Gastrocnemius medialis (tissue), 4 donors: ENCODE data around the gene PRR36. TPM values are rescaled to one million over a fixed set of nuclear protein-coding genes. Genes with fewer than 3 reads are reported as not detected.

Source experiments
- ATAC-seq, 2 donors: fragments of 150-250 bp; one replicate each; pipeline ENCODE4 v1.9.1; 2016
- DNase-seq, 2 donors: peaks; one replicate each; pipeline ENCODE4 v3.0.0-alpha.2; 2019
- H3K27ac ChIP-seq, 4 donors: fragments of 200-600 bp; sonication (generic); 1 replicate in 1 of 4; 2 replicates in 3 of 4; pipeline ENCODE4 v1.5.1; 2016 to 2018; ENCODE audit warnings: mild to moderate bottlenecking in 2 of 4, moderate library complexity in 1 of 4
- H3K27me3 ChIP-seq, 3 donors: fragments of 200-600 bp; sonication (generic) in 2 of 3; 1 replicate in 1 of 3; 2 replicates in 2 of 3; pipeline versions ENCODE4 v1.5.1 to v1.6.0; 2016 to 2019; ENCODE audit warnings: mild to moderate bottlenecking in 1 of 3, moderate library complexity in 1 of 3
- H3K36me3 ChIP-seq, 2 donors: fragments of 200-600 bp; sonication (generic) in 1 of 2; one replicate each; pipeline ENCODE4 v1.5.1; 2017 to 2018
- H3K4me1 ChIP-seq, 2 donors: fragments of 200-600 bp; sonication (generic) in 1 of 2; one replicate each; pipeline ENCODE4 v1.5.1; 2016 to 2017; ENCODE audit warnings: mild to moderate bottlenecking in 2 of 2
- H3K4me3 ChIP-seq, 4 donors: fragments of 200-600 bp; sonication (generic) in 3 of 4; 1 replicate in 1 of 4; 2 replicates in 3 of 4; pipeline ENCODE4 v1.5.1; 2016 to 2019; ENCODE audit warnings: mild to moderate bottlenecking in 2 of 4
- H3K9me3 ChIP-seq, 3 donors: fragments of 200-600 bp; sonication (generic) in 2 of 3; 1 replicate in 1 of 3; 2 replicates in 2 of 3; pipeline ENCODE4 v1.5.1; 2016 to 2019
- CTCF ChIP-seq, 5 experiments: fragments of 450-650 bp in 3 of 5; fragments of 200-600 bp in 2 of 5; sonication (generic) in 2 of 5; IDR thresholded peaks in 4 of 5; conservative IDR thresholded peaks in 1 of 5; 1 replicate in 4 of 5; 2 replicates in 1 of 5; pipeline ENCODE4 v1.5.1; 2016 to 2019; ENCODE audit warnings: antibody characterized with exemption in 5 of 5, mild to moderate bottlenecking in 3 of 5, moderate library complexity in 3 of 5
- POLR2A ChIP-seq, 2 donors: fragments of 450-650 bp; IDR thresholded peaks; one replicate each; pipeline ENCODE4 v1.6.1; 2017; ENCODE audit warnings: antibody characterized with exemption in 2 of 2, mild to moderate bottlenecking in 2 of 2, moderate library complexity in 2 of 2
- in situ Hi-C, 4 donors: fragments of 200-750 bp; cut with MboI; loops; one replicate each; pipeline versions ENCODE4 v1.15.0 to v1.8.0; 2017; ENCODE audit warnings: low sequenced_read_pairs in 4 of 4
- intact Hi-C: fragments of 100-400 bp; cut with DNase I; formaldehyde crosslinking; loops from one replicate; pipeline ENCODE4 v1.15.1; 2023; ENCODE audit warnings: low total_unique reads
- total RNA-seq, 4 donors: library from RNA; depleted of rRNA; stranded (reverse); fragments of >200 nt; gene quantifications; one replicate each; pipeline versions ENCODE4 v1.1.0 to v1.2.3, GENCODE V29; 2016

PRR36 gene
- total RNA-seq, 4 donors from 2014 or later = not detected

- H3K36me3 ChIP-seq = peaks cover 0 to 43% of the 10 kb centered on the region in 2 donors
- ATAC-seq = no peak
- intact Hi-C loops = loop anchor here (10.0 kb wide), 1 partner anchor 607 kb away; the partner anchor contains the start of gene ZNF414
- H3K4me3 ChIP-seq = no peak overlapping the region
- no peaks in the 10 kb centered on the region for H3K27me3 ChIP-seq
- no peak for DNase-seq
- in situ Hi-C loops = no loop called here
- no peak for TF ChIP-seq CTCF (IDR thresholded peaks at IDR 0.05 in 4 of 5, conservative IDR thresholded peaks at IDR 0.05 in 1 of 5)
- TF ChIP-seq POLR2A (IDR thresholded peaks at IDR 0.05) = no peak
- H3K27ac ChIP-seq = no peak overlapping the region
- no peaks in the 10 kb centered on the region for H3K9me3 ChIP-seq
- H3K4me1 ChIP-seq = peaks cover 16 to 29% of the 10 kb centered on the region in 2 donors
Observed at GRCh38 chr19:7907544-7907943, 33.4 kb upstream of the PRR36 start.

- Histone ChIP-seq H3K4me1 (peaks cover 19 to 29% of the 10 kb centered on the region in 2 donors), H3K36me3 (peaks cover 0 to 38% of the 10 kb centered on the region in 2 donors), H3K27me3 (no peaks in the 10 kb centered on the region), H3K27ac (no peak overlapping the region), H3K4me3 (no peak overlapping the region), H3K9me3 (no peaks in the 10 kb centered on the region)
- DNase-seq = no peak
- intact Hi-C loops = loop anchor here (10.0 kb wide), 1 partner anchor 608 kb away; the partner anchor contains the start of gene ZNF414
- ATAC-seq = no peak
- no peak for TF ChIP-seq POLR2A (IDR thresholded peaks at IDR 0.05)
- no peak for TF ChIP-seq CTCF (IDR thresholded peaks at IDR 0.05 in 4 of 5, conservative IDR thresholded peaks at IDR 0.05 in 1 of 5)
- in situ Hi-C loops = no loop called here
Observed at GRCh38 chr19:7907122-7907521, 32.9 kb upstream of the PRR36 start.

GRCh38 chr19:7905859-7906258, 31.7 kb upstream of the PRR36 start:
- Histone ChIP-seq H3K4me1 (peaks cover 19 to 31% of the 10 kb centered on the region in 2 donors), H3K36me3 (peaks cover 0 to 26% of the 10 kb centered on the region in 2 donors), H3K27ac (no peak overlapping the region), H3K9me3 (no peaks in the 10 kb centered on the region), H3K4me3 (no peak overlapping the region), H3K27me3 (no peaks in the 10 kb centered on the region)
- ATAC-seq = no peak
- in situ Hi-C loops (no loop called here), intact Hi-C loops (loop anchor here (10.0 kb wide), 1 partner anchor 609 kb away; the partner anchor contains the start of gene ZNF414)
- DNase-seq = no peak
- TF ChIP-seq CTCF (IDR thresholded peaks at IDR 0.05 in 4 of 5, conservative IDR thresholded peaks at IDR 0.05 in 1 of 5) = no peak
- no peak for TF ChIP-seq POLR2A (IDR thresholded peaks at IDR 0.05)

- H3K4me1 ChIP-seq = peaks cover 22 to 37% of the 10 kb centered on the region in 2 donors
- peaks cover 0 to 20% of the 10 kb centered on the region in 2 donors for H3K36me3 ChIP-seq
- TF ChIP-seq CTCF (IDR thresholded peaks at IDR 0.05 in 4 of 5, conservative IDR thresholded peaks at IDR 0.05 in 1 of 5) (no peak), POLR2A (IDR thresholded peaks at IDR 0.05) (no peak)
- H3K9me3 ChIP-seq = no peaks in the 10 kb centered on the region
- peak overlapping the region; percentile 15 to 97 (median 86) for H3K4me3 ChIP-seq
- intact Hi-C loops (loop anchor here (10.0 kb wide), 1 partner anchor 610 kb away; the partner anchor contains the start of gene ZNF414), in situ Hi-C loops (no loop called here)
- ATAC-seq = no peak
- DNase-seq = no peak
- no peaks in the 10 kb centered on the region for H3K27me3 ChIP-seq
- no peak overlapping the region for H3K27ac ChIP-seq
Observed at GRCh38 chr19:7905268-7905667, 31.1 kb upstream of the PRR36 start.
